HG02885 (cell line): ENCODE measurements around the gene RPS15.

Experiments used
- ATAC-seq: cut with Tn5 transposase; IDR thresholded peaks from one replicate; pipeline ENCODE4 v1.9.1; 2021; ENCODE audit warnings: mild to moderate bottlenecking; ENCODE audit not compliant: unreplicated experiment, poor library complexity

The RPS15 gene

GRCh38 chr19:1466018-1466460 lies 27.8 kb downstream of the RPS15 start:
- no peak for ATAC-seq

- no peak for ATAC-seq
These were observed 28.4 kb downstream of the RPS15 start for GRCh38 chr19:1466461-1467214.

GRCh38 chr19:1467215-1467489 lies 29.0 kb downstream of the RPS15 start:
- no peak for ATAC-seq

- no peak for ATAC-seq
These were observed 29.5 kb downstream of the RPS15 start for GRCh38 chr19:1467490-1468273.

- no peak for ATAC-seq
These were observed 30.2 kb downstream of the RPS15 start for GRCh38 chr19:1468274-1468820.

GRCh38 chr19:1468821-1469254 lies 30.6 kb downstream of the RPS15 start:
- no peak for ATAC-seq

- ATAC-seq, result no peak
These were observed 31.3 kb downstream of the RPS15 start for GRCh38 chr19:1469255-1470054.

GRCh38 chr19:1470055-1470304 lies 31.8 kb downstream of the RPS15 start:
- ATAC-seq, result no peak

- ATAC-seq, result no peak
These were observed 32.3 kb downstream of the RPS15 start for GRCh38 chr19:1470305-1471009.

GRCh38 chr19:1471010-1471514 lies 32.9 kb downstream of the RPS15 start:
- no peak for ATAC-seq

- ATAC-seq, result no peak
These were observed 33.4 kb downstream of the RPS15 start for GRCh38 chr19:1471515-1472160.

GRCh38 chr19:1472231-1473084 lies 34.3 kb downstream of the RPS15 start:
- no peak for ATAC-seq

- ATAC-seq, result no peak
These were observed 35.1 kb downstream of the RPS15 start for GRCh38 chr19:1473085-1473851.

- ATAC-seq, result no peak
These were observed 36.0 kb downstream of the RPS15 start for GRCh38 chr19:1474011-1474764.

GRCh38 chr19:1474765-1475351 lies 36.7 kb downstream of the RPS15 start:
- ATAC-seq, result no peak

GRCh38 chr19:1475751-1476437 lies 37.7 kb downstream of the RPS15 start:
- no peak for ATAC-seq
